OCI-LY7 (cell line): Measurements from ENCODE around the gene KCNQ1OT1. TPM values are rescaled to one million over a fixed set of nuclear protein-coding genes. Genes with fewer than 3 reads are reported as not detected.
A peak's percentile ranks its signal among the peaks of the same experiment; 100 is the strongest.

Experiments used
- BruUV-seq: library from RNA; stranded (reverse); fragments of 400-500 nt; replicated peaks from 2 replicates; lab custom pipeline; 2021; lab: Mats Ljungman, UMichigan
- CTCF ChIA-PET: fragments of 300-600 bp; sonication (Branson Sonifier 250); formaldehyde crosslinking; loops from one replicate; lab custom pipeline; 2022; ENCODE audit warnings: antibody characterized with exemption; ENCODE audit not compliant: unreplicated experiment; lab: Charles Lee
- POLR2A ChIA-PET: fragments of 300-600 bp; sonication (Branson Sonifier 250); formaldehyde crosslinking; loops from one replicate; lab custom pipeline; 2022; ENCODE audit warnings: antibody characterized with exemption; lab: Charles Lee
- DNase-seq: peaks from one replicate; pipeline ENCODE4 v3.0.0-alpha.2; 2015; ENCODE audit warnings: low spot score
- H2AFZ ChIP-seq: fragments of 200-600 bp; sonication (generic), shearing (Covaris generic); 2 replicates; pipeline ENCODE4 v1.6.1; 2014; ENCODE audit warnings: mild to moderate bottlenecking, antibody characterized with exemption, low read length, moderate library complexity
- H3K27ac ChIP-seq: fragments of 200-600 bp; sonication (generic); 2 replicates; pipeline ENCODE4 v1.5.1; 2014; ENCODE audit warnings: mixed run types, low read depth, mild to moderate bottlenecking, moderate library complexity, low read length, inconsistent platforms; ENCODE audit not compliant: poor library complexity, severe bottlenecking
- H3K36me3 ChIP-seq: fragments of 200-600 bp; sonication (generic); 2 replicates; pipeline ENCODE4 v1.6.1; 2014; ENCODE audit warnings: mild to moderate bottlenecking, antibody characterized with exemption, low read length, moderate library complexity, mixed read lengths; ENCODE audit not compliant: insufficient read depth
- H3K4me1 ChIP-seq: fragments of 200-600 bp; sonication (generic); 2 replicates; pipeline ENCODE4 v1.5.1; 2014; ENCODE audit warnings: mild to moderate bottlenecking, low read length; ENCODE audit not compliant: insufficient read depth, poor library complexity, severe bottlenecking
- H3K4me2 ChIP-seq: fragments of 200-600 bp; sonication (generic); 2 replicates; pipeline ENCODE4 v1.6.1; 2014; ENCODE audit warnings: mild to moderate bottlenecking, low read length
- H3K4me3 ChIP-seq: fragments of 200-600 bp; sonication (generic); 2 replicates; pipeline ENCODE4 v1.5.1; 2014; ENCODE audit warnings: mild to moderate bottlenecking, low read depth, low read length; ENCODE audit not compliant: poor library complexity, severe bottlenecking
- H3K79me2 ChIP-seq: fragments of 200-600 bp; sonication (generic); 2 replicates; pipeline ENCODE4 v1.6.1; 2016; ENCODE audit warnings: low read depth, mild to moderate bottlenecking, low read length, moderate library complexity, mixed read lengths; ENCODE audit not compliant: insufficient read depth
- H3K9me2 ChIP-seq: fragments of 200-600 bp; sonication (generic); 2 replicates; pipeline ENCODE4 v1.6.1; 2016; ENCODE audit warnings: mild to moderate bottlenecking, low read length, mixed read lengths; ENCODE audit not compliant: insufficient read depth
- H3K9me3 ChIP-seq: fragments of 200-600 bp; sonication (generic); 2 replicates; pipeline ENCODE4 v1.6.1; 2014; ENCODE audit warnings: mild to moderate bottlenecking, mixed run types, low read length, mixed read lengths
- H4K20me1 ChIP-seq: fragments of 200-600 bp; sonication (generic); 2 replicates; pipeline ENCODE4 v1.6.1; 2014; ENCODE audit warnings: mild to moderate bottlenecking, antibody characterized with exemption, low read length, moderate library complexity, mixed read lengths; ENCODE audit not compliant: insufficient read depth
- CTCF ChIP-seq: fragments of 200-600 bp; sonication (generic); conservative IDR thresholded peaks from 2 replicates; pipeline ENCODE4 v1.5.1; 2014; ENCODE audit warnings: mild to moderate bottlenecking, antibody characterized with exemption, low read length, moderate library complexity, mixed read lengths
- EZH2phosphoT487 ChIP-seq: fragments of 200-600 bp; sonication (generic); IDR thresholded peaks from 2 replicates; pipeline ENCODE4 v1.6.1; 2018; ENCODE audit warnings: low read depth, borderline replicate concordance, mild to moderate bottlenecking, mixed run types, antibody characterized with exemption, low read length, moderate library complexity, mixed read lengths
- intact Hi-C: fragments of 100-400 bp; cut with micrococcal nuclease; formaldehyde crosslinking; loops from one replicate; pipeline ENCODE4 v1.10.0; 2022; ENCODE audit not compliant: unreplicated experiment
- total RNA-seq, 2 experiments: library from RNA; depleted of rRNA in 1 of 2; stranded (reverse); fragments of >200 nt in 1 of 2; shearing (Covaris generic) in 1 of 2; gene quantifications; 2 replicates each; pipeline ENCODE4 v1.2.3, GENCODE V29; 2014 to 2022

Gene KCNQ1OT1
- total RNA-seq, 2 experiments from 2014 or later = 2.9 to 3.4 TPM

DNA sequence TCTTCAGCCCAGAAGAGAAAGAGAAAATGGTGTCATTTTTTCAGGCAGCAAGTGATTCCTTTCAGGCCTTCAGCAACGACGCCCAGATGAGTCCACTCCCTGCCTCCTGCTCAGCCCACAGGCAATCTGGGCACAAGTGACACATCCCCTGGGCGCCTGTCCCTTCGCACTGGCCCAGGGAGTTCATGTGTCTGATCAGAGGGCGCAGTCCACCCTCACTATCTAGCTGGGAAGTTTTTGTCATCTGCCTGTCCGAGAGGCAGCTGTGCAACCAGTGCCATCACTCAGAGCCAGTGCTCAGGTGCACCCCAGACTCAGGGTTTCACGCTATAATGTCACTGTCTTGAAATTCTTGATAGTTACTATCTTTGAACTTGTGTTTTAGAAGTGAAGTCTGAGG, 1.4 kb upstream of the KCNQ1OT1 start:
- POLR2A ChIA-PET = no interaction called here
- intact Hi-C loops = no loop called here
- Histone ChIP-seq H4K20me1 (0 out of 2 replicates have a peak, but pooled peaks cover 4% of the 10 kb centered on the region), H3K27ac (peak overlapping the region; percentile 63), H3K36me3 (no peaks in the 10 kb centered on the region), H3K9me3 (no peaks in the 10 kb centered on the region), H3K79me2 (peaks cover 16% of the 10 kb centered on the region; the same call in 1 of the 2 replicates), H3K4me2 (peak overlapping the region; percentile 65), H3K9me2 (no peaks in the 10 kb centered on the region), H3K4me3 (peak overlapping the region; percentile 71), H2AFZ (no peak overlapping the region; the same call in 1 of the 2 replicates), H3K4me1 (peaks cover 44% of the 10 kb centered on the region)
- no peak for DNase-seq
- BruUV-seq = no TSS peak
- TF ChIP-seq CTCF (no peak), EZH2phosphoT487 (no peak)
- CTCF ChIA-PET = no interaction called here

DNA sequence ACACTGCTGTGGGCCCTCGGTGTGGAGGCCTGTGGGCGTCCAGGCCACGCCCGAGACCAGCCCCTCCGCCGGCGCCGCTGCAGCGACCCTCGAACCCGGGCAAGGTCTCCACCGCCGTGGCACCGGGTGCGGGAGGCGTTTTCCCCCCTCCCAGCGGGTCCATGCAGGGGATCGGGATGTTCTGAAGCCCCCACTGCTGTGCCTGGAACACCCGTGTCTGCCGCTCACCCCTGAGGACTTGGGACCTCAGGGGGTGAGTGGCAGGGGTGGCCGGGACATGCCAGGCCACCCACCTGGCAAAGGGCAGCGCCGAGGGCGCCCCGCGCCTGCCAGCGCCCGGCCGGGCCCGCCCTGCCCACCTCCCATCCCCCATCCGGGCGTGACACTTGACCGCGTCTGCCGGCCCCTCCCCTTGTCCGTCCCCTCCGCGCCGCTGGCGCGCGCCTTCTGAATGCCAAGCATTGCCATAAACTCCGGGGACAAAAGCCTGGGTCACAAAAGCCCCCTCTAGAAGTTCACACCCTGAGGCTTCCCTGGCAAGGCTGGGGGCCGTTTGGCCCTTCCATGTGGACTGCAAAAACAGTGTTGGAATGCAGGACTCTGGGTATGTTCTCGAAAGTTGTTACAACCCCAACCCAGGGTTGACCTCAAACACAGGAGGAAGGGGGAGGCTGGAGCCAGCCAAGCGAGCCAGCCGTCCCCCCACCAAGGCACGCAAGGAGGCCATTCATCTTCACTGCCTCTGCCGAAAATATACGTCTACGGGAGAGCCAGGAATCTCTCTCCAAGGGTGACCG, 819 bp upstream of the KCNQ1OT1 start:
- H3K4me3 ChIP-seq = peak overlapping the region; percentile 71
- peaks cover 16% of the 10 kb centered on the region; the same call in 1 of the 2 replicates for H3K79me2 ChIP-seq
- peak overlapping the region; percentile 65 for H3K4me2 ChIP-seq
- H2AFZ ChIP-seq = peak overlapping the region; percentile 47; the same call in 1 of the 2 replicates
- intact Hi-C loops = no loop called here
- BruUV-seq = TSS peak; percentile 68
- ChIA-PET CTCF (no interaction called here), POLR2A (no interaction called here)
- 0 out of 2 replicates have a peak, but pooled peaks cover 4% of the 10 kb centered on the region for H4K20me1 ChIP-seq
- no peaks in the 10 kb centered on the region for H3K9me3 ChIP-seq
- peaks cover 44% of the 10 kb centered on the region for H3K4me1 ChIP-seq
- H3K36me3 ChIP-seq = no peaks in the 10 kb centered on the region
- H3K9me2 ChIP-seq = no peaks in the 10 kb centered on the region
- TF ChIP-seq EZH2phosphoT487 (no peak), CTCF (no peak)
- peak overlapping the region; percentile 63 for H3K27ac ChIP-seq
- DNase-seq = peak; percentile 74

DNA sequence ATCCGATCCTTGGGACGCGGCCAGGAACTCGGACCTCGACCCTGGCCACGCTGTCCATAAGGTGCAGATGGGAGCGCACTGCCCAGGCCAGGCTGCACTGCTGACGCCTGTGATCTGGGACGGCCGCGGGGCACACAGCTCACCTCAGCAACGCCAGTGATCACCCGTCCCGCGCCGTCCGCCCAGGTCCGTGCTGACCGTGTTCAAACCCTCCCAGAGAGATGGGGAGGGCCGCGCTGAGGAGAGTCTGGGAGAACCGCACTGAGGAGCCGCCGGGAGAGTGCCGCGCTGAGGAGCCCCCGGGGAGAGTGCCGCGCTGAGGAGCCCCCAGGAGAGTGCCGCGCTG, 636 bp downstream of the KCNQ1OT1 start:
- Histone ChIP-seq H3K9me3 (no peaks in the 10 kb centered on the region), H4K20me1 (0 out of 2 replicates have a peak, but pooled peaks cover 4% of the 10 kb centered on the region), H3K4me1 (peaks cover 39% of the 10 kb centered on the region), H2AFZ (no peak overlapping the region), H3K9me2 (no peaks in the 10 kb centered on the region), H3K4me2 (peak overlapping the region; percentile 76), H3K4me3 (peak overlapping the region; percentile 71), H3K79me2 (peaks cover 16% of the 10 kb centered on the region; the same call in 1 of the 2 replicates), H3K36me3 (no peaks in the 10 kb centered on the region), H3K27ac (no peak overlapping the region)
- no peak for TF ChIP-seq CTCF
- TF ChIP-seq EZH2phosphoT487 = no peak
- ChIA-PET POLR2A (no interaction called here), CTCF (no interaction called here)
- peak; percentile 15 for DNase-seq
- no TSS peak for BruUV-seq
- intact Hi-C loops = no loop called here
